Lower lobe of right lung (tissue), 2 donors: ENCODE data around the gene FAP. TPM values are rescaled to one million over a fixed set of nuclear protein-coding genes. Genes with fewer than 3 reads are reported as not detected.
A peak's percentile ranks its signal among the peaks of the same experiment; 100 is the strongest.

Source experiments
- ATAC-seq, 2 donors: fragments of 200-7000 bp; cut with Tn5 transposase; one replicate each; pipeline ENCODE4 v1.9.1; 2020 to 2022; ENCODE audit warnings: mild to moderate bottlenecking in 2 of 2, moderate library complexity in 2 of 2
- DNase-seq: peaks from one replicate; pipeline ENCODE4 v3.0.0-alpha.2; 2020
- H3K27ac ChIP-seq: fragments of 200-600 bp; one replicate; pipeline ENCODE4 v1.8.0; 2022
- H3K27me3 ChIP-seq: fragments of 200-600 bp; one replicate; pipeline ENCODE4 v1.8.0; 2022; ENCODE audit warnings: low read depth
- H3K36me3 ChIP-seq: fragments of 200-600 bp; one replicate; pipeline ENCODE4 v1.8.0; 2022; ENCODE audit warnings: mild to moderate bottlenecking
- H3K4me1 ChIP-seq: fragments of 200-600 bp; one replicate; pipeline ENCODE4 v1.8.0; 2022
- H3K4me3 ChIP-seq: fragments of 200-600 bp; one replicate; pipeline ENCODE4 v1.8.0; 2022; ENCODE audit warnings: mild to moderate bottlenecking
- H3K9me3 ChIP-seq: fragments of 200-600 bp; one replicate; pipeline ENCODE4 v1.8.0; 2022
- intact Hi-C: fragments of 100-400 bp; cut with DNase I; formaldehyde crosslinking; loops from one replicate; pipeline ENCODE4 v1.11.0; 2022
- long read RNA-seq: library from polyadenylated mRNA; unstranded; transcript quantifications from one replicate; pipeline ENCODE4 v2.0.0, GENCODE V29; 2021
- total RNA-seq: library from RNA; stranded (reverse); fragmentation: NEBNext Ultra II Directional; extraction: Animal tissue kit (Norgen Biotek cat#: 25700); gene quantifications from one replicate; pipeline ENCODE4 v1.2.1, GENCODE V29; 2021
- TF ChIP-seq, protein P1 (sequence below): fragments of 200-600 bp; IDR thresholded peaks from one replicate; pipeline ENCODE4 v1.8.0; 2022; ENCODE audit warnings: antibody characterized with exemption, mild to moderate bottlenecking
- donor health status: DM: no; HTN: yes; CAD: no; lungs with severe emphysema.

Gene FAP, protein sequence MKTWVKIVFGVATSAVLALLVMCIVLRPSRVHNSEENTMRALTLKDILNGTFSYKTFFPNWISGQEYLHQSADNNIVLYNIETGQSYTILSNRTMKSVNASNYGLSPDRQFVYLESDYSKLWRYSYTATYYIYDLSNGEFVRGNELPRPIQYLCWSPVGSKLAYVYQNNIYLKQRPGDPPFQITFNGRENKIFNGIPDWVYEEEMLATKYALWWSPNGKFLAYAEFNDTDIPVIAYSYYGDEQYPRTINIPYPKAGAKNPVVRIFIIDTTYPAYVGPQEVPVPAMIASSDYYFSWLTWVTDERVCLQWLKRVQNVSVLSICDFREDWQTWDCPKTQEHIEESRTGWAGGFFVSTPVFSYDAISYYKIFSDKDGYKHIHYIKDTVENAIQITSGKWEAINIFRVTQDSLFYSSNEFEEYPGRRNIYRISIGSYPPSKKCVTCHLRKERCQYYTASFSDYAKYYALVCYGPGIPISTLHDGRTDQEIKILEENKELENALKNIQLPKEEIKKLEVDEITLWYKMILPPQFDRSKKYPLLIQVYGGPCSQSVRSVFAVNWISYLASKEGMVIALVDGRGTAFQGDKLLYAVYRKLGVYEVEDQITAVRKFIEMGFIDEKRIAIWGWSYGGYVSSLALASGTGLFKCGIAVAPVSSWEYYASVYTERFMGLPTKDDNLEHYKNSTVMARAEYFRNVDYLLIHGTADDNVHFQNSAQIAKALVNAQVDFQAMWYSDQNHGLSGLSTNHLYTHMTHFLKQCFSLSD
- total RNA-seq: 3.4 TPM
- long read RNA-seq, partial matches to known transcripts: 0 of 3 reads
- long read RNA-seq, other reads (novel, unspliced or antisense): 0 of 3 reads

DNA sequence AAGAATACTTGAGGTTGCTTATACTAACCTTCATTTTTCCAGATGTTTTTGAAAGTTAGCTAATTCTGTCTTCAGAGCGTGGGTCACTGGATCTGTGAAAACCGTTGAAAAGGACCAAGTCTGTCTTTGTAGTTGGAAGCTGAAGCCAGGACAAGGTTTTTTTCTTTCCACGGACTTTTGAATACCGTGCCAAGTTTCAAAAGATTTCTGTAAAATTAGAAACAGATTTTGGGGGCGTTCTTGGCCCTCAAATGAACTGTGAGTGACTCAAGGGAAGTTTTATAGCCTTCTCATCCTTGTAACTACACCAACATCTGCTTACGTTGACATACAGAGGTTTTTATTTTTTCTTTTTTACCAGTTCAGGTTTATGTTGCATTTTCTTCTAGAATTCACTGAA is at the start of gene FAP:
FAP (minus strand) TSS at position 152 of the 400 bp plus-strand sequence; CDS start at position 34, 118 bp downstream.
- intact Hi-C loops: no loop called here
- peak within 1 kb of the TSS; percentile 7 for H3K4me3 ChIP-seq
- ATAC-seq (no peak), DNase-seq (no peak)
- H3K36me3 ChIP-seq: no peaks in the 10 kb centered on the region
- peaks cover 13% of the 10 kb centered on the region for H3K4me1 ChIP-seq
- TF ChIP-seq, protein P1, sequence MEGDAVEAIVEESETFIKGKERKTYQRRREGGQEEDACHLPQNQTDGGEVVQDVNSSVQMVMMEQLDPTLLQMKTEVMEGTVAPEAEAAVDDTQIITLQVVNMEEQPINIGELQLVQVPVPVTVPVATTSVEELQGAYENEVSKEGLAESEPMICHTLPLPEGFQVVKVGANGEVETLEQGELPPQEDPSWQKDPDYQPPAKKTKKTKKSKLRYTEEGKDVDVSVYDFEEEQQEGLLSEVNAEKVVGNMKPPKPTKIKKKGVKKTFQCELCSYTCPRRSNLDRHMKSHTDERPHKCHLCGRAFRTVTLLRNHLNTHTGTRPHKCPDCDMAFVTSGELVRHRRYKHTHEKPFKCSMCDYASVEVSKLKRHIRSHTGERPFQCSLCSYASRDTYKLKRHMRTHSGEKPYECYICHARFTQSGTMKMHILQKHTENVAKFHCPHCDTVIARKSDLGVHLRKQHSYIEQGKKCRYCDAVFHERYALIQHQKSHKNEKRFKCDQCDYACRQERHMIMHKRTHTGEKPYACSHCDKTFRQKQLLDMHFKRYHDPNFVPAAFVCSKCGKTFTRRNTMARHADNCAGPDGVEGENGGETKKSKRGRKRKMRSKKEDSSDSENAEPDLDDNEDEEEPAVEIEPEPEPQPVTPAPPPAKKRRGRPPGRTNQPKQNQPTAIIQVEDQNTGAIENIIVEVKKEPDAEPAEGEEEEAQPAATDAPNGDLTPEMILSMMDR: no peak
- H3K27me3 ChIP-seq: no peaks in the 10 kb centered on the region
- no peaks in the 10 kb centered on the region for H3K9me3 ChIP-seq
- peak within 1 kb of the TSS; percentile 32 for H3K27ac ChIP-seq

DNA sequence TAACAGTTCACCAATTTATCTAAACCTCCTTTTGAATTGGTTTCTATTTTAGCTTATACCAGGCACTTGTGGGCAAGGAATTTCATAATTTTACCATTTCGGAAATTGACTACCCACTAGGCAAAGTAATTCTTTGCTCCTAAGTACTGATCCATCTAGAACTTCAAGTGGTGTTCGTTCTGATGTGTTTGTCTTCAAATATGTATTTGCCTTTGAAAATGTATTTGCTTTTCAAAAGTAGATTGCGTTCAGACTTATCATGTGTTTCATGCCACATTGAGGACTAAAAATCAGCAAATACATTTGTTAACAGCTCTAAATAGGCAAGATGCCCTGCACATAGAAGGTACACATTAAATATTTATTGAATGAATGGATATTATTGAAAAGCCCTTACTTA is 48.5 kb upstream of the FAP start:
- H3K9me3 ChIP-seq: no peaks in the 10 kb centered on the region

DNA sequence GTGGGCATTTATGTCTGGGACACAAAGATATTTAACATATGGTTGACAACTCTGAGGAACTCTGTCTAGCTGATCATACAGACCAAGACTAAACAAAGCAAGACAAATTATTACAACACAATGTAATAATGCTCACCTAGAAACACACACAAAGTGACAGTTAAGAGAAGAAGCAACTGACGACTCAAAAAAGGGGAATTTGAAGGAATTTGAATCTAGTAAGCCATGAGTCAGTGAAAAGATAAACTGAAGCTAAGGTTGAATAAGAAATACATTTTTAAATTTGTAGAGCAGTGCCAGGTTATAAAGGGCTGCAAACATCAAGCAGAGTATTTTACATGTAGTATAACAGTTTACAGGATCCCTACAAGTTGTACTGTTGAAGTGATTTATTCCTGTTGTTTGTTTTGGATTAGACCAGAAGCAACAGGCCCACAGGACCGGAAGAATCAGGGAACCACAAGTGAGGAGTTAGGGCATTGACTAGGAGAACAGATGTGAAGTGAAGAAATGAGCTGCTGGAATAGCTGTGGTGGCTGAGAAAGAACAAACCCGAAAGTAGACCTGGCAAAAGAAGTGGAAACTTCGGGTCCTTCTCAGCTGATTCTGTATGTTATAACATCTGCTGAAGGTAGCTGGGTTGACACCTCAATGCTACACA is 39.6 kb upstream of the FAP start:
- no peaks in the 10 kb centered on the region for H3K27me3 ChIP-seq
- H3K4me3 ChIP-seq: no peak overlapping the region
- DNase-seq: no peak
- no peak overlapping the region for H3K27ac ChIP-seq
- TF ChIP-seq, protein P1: no peak
- intact Hi-C loops: no loop called here
- H3K9me3 ChIP-seq: no peaks in the 10 kb centered on the region
- no peak for ATAC-seq
- no peaks in the 10 kb centered on the region for H3K4me1 ChIP-seq
- peaks cover 91% of the 10 kb centered on the region for H3K36me3 ChIP-seq

More for the DNA sequence above, 48.5 kb upstream of the FAP start:
- intact Hi-C loops: no loop called here
- Histone ChIP-seq H3K4me3 (no peak overlapping the region), H3K27ac (no peak overlapping the region), H3K27me3 (no peaks in the 10 kb centered on the region), H3K4me1 (peaks cover 7% of the 10 kb centered on the region), H3K36me3 (peaks cover 13% of the 10 kb centered on the region)
- DNase-seq (no peak), ATAC-seq (peak in 1 of 2 donors; percentile 64)
- TF ChIP-seq, protein P1: no peak

DNA sequence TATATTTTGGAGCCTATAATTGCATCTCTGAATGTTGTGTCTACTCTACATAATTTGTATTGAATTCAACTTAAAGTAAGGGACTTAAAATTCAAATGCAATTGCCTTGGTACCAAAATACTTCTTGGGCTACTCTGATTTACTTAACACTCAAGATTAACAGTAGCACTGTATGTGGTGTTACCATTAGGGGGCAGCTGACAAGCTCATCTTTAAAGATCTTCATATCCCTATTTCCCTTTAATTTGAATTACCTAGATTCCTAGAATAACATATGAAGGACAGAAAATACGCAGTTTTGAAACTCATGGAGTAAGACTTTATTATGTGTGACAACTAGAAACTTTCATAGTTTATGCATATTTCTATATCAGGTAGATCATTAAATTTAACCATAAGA is 37.4 kb upstream of the FAP start:
- TF ChIP-seq, protein P1: no peak
- ATAC-seq (no peak), DNase-seq (no peak)
- Histone ChIP-seq H3K9me3 (no peaks in the 10 kb centered on the region), H3K27me3 (no peaks in the 10 kb centered on the region), H3K36me3 (peaks cover 95% of the 10 kb centered on the region), H3K27ac (no peak overlapping the region), H3K4me1 (no peaks in the 10 kb centered on the region), H3K4me3 (no peak overlapping the region)
- intact Hi-C loops: no loop called here

DNA sequence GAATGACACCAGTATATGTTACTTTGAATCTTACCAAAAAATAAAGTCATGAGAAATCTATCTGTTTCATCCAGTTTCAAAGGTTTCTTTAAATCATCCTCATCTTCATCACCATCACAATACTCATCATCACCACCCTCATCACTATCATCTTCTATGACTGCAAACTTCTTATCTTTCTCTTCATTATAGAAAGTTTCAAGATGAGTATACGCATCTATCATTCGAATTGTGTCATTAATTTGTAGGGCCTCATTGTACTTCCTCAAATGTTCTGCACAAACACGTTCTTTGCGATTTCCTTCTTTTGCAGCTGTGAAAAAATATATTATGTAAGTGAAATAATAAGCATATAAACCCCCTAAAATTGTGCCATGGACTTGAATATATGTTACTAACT is 34.1 kb upstream of the FAP start:
- DNase-seq (no peak), ATAC-seq (no peak)
- Histone ChIP-seq H3K9me3 (no peaks in the 10 kb centered on the region), H3K4me1 (no peaks in the 10 kb centered on the region), H3K4me3 (no peak overlapping the region), H3K36me3 (peaks cover 88% of the 10 kb centered on the region), H3K27me3 (no peaks in the 10 kb centered on the region), H3K27ac (no peak overlapping the region)
- intact Hi-C loops: no loop called here
- TF ChIP-seq, protein P1: no peak
